Skin epidermis (tissue), 12 donors: ENCODE data around the gene WASHC2A.
"Not testable (repeated sequence)": the region's sequence is repeated elsewhere in the genome, so short reads cannot be mapped to it uniquely, and the experiment has no call there.

Experiments used
- H3K27ac ChIP-seq, 21 experiments: fragments of 200-600 bp; sonication (generic) in 11 of 21; one replicate each; pipeline ENCODE4 v1.5.0; 2020; ENCODE audit warnings: mild to moderate bottlenecking in 3 of 21, inconsistent platforms in 2 of 21, moderate library complexity in 2 of 21
- H3K4me3 ChIP-seq, 7 experiments: fragments of 200-600 bp; sonication (generic) in 2 of 7; one replicate each; pipeline ENCODE4 v1.5.0; 2020; ENCODE audit warnings: inconsistent platforms in 2 of 7, mild to moderate bottlenecking in 2 of 7, moderate library complexity in 1 of 7

WASHC2A gene

DNA sequence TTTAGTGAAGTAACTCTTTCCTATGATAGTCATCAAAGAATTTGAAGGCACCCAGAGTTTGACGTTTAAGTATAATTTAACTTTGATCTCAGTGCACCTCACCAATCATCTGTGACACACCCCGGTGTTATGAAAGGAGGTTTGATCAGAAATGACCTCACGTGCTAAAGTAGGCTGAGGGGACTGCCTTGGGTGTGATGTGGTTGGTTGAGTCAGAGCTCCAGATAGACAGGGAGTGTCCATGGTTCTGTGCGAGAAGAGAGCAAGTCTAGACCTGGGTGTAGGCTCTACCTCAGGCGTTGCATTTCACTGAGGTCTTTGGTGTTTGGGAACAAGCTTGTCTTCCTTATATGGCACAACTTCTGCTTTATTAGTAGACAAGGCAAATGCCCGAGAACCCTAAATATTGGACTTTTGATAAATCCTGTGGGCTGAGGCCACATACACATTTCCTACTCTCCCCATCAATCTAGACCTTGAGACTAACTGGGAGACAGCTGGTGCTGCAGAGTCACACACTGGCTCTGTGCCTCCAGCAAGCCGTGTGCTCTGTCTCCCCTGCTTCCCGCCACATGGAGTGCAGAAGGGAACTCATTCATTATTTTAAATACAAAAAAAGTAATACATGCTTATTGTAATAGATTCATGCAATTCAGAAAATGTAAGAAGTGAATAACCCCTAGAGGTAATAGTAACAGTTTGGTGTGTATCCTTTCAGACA is 63.7 kb downstream of the WASHC2A start:
- not testable (repeated sequence) for H3K4me3 ChIP-seq, H3K27ac ChIP-seq

- H3K27ac ChIP-seq, H3K4me3 ChIP-seq: not testable (repeated sequence)
Observed at GRCh38 chr10:50132322-50132721, 64.6 kb downstream of the WASHC2A start.

DNA sequence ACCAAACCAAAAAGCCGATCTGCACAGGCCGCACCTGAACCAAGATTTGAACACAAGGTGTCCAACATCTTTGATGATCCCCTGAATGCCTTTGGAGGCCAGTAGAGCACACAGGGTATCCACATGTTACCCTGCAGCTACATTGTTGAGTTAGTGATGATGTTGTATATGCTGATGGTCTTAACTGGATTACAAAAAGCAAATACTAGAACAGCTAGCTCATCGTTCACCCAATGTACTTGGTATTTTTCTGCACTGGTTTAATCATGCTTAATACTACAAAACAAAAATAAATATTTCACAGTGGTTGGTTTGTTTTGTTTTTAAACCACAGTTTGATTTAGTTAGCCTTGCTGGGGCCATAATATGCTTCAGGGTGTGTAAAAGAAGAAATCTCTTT is 65.1 kb downstream of the WASHC2A start:
- H3K27ac ChIP-seq, H3K4me3 ChIP-seq: not testable (repeated sequence)

DNA sequence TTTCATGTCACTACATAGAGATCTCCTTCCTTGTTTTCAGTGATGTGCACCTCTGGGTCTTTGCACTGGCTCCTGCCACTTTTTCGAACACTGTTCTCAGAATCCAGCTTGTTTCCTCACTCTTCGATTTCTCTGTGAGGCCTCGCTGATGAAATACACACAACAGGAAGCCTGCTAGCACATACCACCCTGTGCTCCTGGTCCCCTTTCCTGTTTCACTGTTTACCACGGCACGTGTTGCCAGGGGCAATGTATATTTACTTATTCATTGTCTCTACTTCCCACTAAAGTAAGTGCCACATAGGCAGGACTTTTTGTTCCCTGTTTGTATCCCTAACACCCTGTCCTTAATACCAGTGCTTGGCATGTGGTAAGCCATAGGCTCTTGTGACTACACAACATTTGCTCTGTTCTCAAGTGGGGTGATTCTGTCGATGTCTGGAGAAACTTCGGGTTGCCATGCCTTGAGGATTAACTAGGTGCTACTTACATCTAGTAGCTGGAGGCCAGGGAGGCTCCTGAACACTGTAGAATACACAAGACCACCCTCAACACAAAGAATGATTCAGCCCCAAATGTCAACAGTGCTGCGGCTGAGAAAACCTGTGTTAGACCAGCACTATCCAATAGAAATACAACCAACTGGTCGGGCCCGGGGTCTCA is 75.9 kb downstream of the WASHC2A start:
- not testable (repeated sequence) for H3K27ac ChIP-seq, H3K4me3 ChIP-seq

DNA sequence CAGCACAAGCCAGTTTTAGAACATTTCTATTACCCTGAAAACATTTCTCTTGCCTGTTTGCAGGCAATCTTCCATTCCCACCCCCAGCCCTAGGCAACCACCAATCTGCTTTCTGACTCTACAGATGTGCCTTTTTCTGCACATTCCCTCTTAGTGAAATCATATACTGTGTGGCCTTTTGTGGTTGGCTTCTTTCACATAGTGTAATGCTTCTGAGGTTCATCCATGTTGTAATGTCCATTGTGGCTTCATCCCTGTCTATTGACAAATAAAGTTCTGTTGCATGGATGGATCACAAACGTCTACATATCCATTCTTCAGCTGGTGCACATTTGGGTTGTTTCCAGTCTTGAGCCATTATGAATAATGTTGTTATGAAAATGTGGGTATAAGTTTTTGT is 77.8 kb downstream of the WASHC2A start:
- not testable (repeated sequence) for H3K27ac ChIP-seq, H3K4me3 ChIP-seq

GRCh38 chr10:50152792-50153272 is 85.1 kb downstream of the WASHC2A start:
- no peak overlapping the region for H3K4me3 ChIP-seq
- no peak overlapping the region for H3K27ac ChIP-seq

- H3K27ac ChIP-seq, H3K4me3 ChIP-seq: not testable (repeated sequence)
Observed at GRCh38 chr10:50157868-50158267, 90.1 kb downstream of the WASHC2A start.

GRCh38 chr10:50159856-50160255 is 92.1 kb downstream of the WASHC2A start:
- not testable (repeated sequence) for H3K4me3 ChIP-seq, H3K27ac ChIP-seq

DNA sequence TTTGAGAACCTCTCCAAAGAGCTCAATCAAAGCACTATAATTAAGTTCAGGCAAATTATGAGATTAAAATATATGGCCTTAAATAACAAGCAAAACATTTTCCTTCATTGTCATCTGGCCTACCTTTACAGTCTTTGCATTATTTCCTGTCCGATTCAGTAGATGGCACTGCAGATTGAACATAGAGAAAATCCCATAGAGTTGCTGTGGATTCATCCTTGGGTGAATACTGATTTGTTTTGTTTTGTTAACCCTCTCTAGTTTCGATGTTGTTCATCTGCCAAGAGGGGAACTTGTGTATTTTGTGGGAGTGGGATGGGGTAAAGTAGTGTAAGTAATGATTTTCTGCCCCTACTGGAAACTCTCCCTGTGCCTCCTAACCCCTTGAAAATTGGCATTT is 97.3 kb downstream of the WASHC2A start:
- H3K4me3 ChIP-seq, H3K27ac ChIP-seq: not testable (repeated sequence)

GRCh38 chr10:50167833-50168232 is 100.1 kb downstream of the WASHC2A start:
- H3K4me3 ChIP-seq, H3K27ac ChIP-seq: not testable (repeated sequence)

GRCh38 chr10:50169506-50169905 is 101.8 kb downstream of the WASHC2A start:
- not testable (repeated sequence) for H3K27ac ChIP-seq, H3K4me3 ChIP-seq

- H3K4me3 ChIP-seq, H3K27ac ChIP-seq: not testable (repeated sequence)
Observed at GRCh38 chr10:50174788-50175525, 107.2 kb downstream of the WASHC2A start.
